ENCODE data around the gene EMX2. TPM values are rescaled to one million over a fixed set of nuclear protein-coding genes. Genes with fewer than 3 reads are reported as not detected.

The EMX2 gene
- total RNA-seq (1 to 10 TPM in 2 of 4 donors, under 1 TPM in 2; 0.69 to 3.3 (median 1.2) TPM), polyA plus RNA-seq (1 to 10 TPM; 1.1 to 3.4 (median 1.2) TPM)
- long read RNA-seq, donor 1 = 0 reads
- long read RNA-seq, donor 2 = 0 reads

DNA sequence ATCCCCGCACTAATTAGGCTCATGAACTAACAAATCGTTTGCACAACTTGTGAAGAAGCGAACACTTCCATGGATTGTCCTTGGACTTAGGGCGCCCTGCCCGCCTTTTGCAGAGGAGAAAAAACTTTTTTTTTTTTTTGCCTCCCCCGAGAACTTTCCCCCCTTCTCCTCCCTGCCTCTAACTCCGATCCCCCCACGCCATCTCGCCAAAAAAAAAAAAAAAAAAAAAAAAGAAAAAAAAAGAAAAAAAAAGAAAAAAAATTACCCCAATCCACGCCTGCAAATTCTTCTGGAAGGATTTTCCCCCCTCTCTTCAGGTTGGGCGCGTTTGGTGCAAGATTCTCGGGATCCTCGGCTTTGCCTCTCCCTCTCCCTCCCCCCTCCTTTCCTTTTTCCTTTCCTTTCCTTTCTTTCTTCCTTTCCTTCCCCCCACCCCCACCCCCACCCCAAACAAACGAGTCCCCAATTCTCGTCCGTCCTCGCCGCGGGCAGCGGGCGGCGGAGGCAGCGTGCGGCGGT, at the start of gene EMX2:
Gene EMX2, plus strand, starts transcription at position 41 of the 519 bp plus-strand sequence. CDS start 522 bp downstream, outside the sequence.
- no peak for TF ChIP-seq CTCF (IDR thresholded peaks at IDR 0.05)
- no peak for ATAC-seq
- DNase-seq = no peak
- Histone ChIP-seq H3K4me3 (peak within 1 kb of the TSS; percentile 68), H3K27me3 (ENCODE audit: insufficient read depth in 3 of 3, low read length in 2 of 3) (peaks cover 0 to 96% (median 31%) of the 10 kb centered on the region in 3 donors), H3K27ac (peak within 1 kb of the TSS; percentile 60), H3K9me3 (no peaks in the 10 kb centered on the region), H3K4me1 (peaks cover 14% of the 10 kb centered on the region), H3K36me3 (ENCODE audit: insufficient read depth in 1 of 2, low read depth in 1 of 2) (no peaks in the 10 kb centered on the region)
- WGBS, 3 donors = 4 to 6% (median 6%) methylated on average over 14 to 26 of the region's 26 CpGs
- intact Hi-C loops (cut with DNase I) = loop anchor here in 1 of 2 donors (5.0 to 10.0 kb wide), 2 partner anchors 192 to 505 kb away; partner anchors contain the start of gene RAB11FIP2

- H3K27ac ChIP-seq = no peak overlapping the region
- no peak for ATAC-seq
- H3K9me3 ChIP-seq = no peaks in the 10 kb centered on the region
- no peaks in the 10 kb centered on the region for H3K36me3 ChIP-seq (ENCODE audit: insufficient read depth in 1 of 2, low read depth in 1 of 2)
- TF ChIP-seq CTCF (IDR thresholded peaks at IDR 0.05) = no peak
- peaks cover 0 to 9% (median 1%) of the 10 kb centered on the region in 3 donors for H3K27me3 ChIP-seq (ENCODE audit: insufficient read depth in 3 of 3, low read length in 2 of 3)
- WGBS, 3 donors = 47 to 59% (median 57%) methylated on average over 5 of the region's 5 CpGs
- no peaks in the 10 kb centered on the region for H3K4me1 ChIP-seq
- no peak for DNase-seq
- intact Hi-C loops (cut with DNase I) = loop anchor here (1.0 to 10.0 kb wide), 5 partner anchors 611 to 969 kb away; no protein-coding TSS in a partner anchor
- H3K4me3 ChIP-seq = no peak overlapping the region
Observed at GRCh38 chr10:117496031-117496430, 46.5 kb upstream of the EMX2 start.

DNA sequence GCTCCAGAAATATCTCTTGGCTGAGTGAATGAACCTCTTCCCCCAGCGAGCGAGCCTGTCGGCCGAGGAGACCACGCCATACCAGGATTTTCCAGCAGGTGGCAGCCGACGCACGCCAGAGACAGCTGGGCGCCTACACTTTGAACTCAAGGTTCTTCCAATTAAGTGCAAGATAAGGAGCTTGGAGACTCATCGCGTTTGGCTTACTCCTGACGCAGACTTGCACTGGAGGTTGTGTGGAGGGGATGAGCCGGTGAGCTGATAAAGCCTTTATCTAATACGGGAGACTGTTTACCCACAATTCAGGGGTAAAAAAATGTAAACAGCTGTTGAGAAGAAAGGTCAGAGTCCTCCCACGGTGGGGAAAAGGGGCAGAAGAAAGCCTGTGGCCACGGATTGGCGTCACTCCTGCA, 45.9 kb upstream of the EMX2 start:
- Histone ChIP-seq H3K27me3 (ENCODE audit: insufficient read depth in 3 of 3, low read length in 2 of 3) (peaks cover 0 to 9% (median 0%) of the 10 kb centered on the region in 3 donors), H3K4me1 (no peaks in the 10 kb centered on the region), H3K36me3 (ENCODE audit: insufficient read depth in 1 of 2, low read depth in 1 of 2) (no peaks in the 10 kb centered on the region), H3K27ac (no peak overlapping the region), H3K4me3 (no peak overlapping the region), H3K9me3 (no peaks in the 10 kb centered on the region)
- ATAC-seq = peak; percentile 88 to 97 (median 91)
- DNase-seq = peak; percentile 70 to 85
- 4 to 6% (median 5%) methylated on average over 17 of the region's 17 CpGs for WGBS, 3 donors
- intact Hi-C loops (cut with DNase I) = loop anchor here (1.0 to 10.0 kb wide), 5 partner anchors 611 to 968 kb away; no protein-coding TSS in a partner anchor
- TF ChIP-seq CTCF (IDR thresholded peaks at IDR 0.05) = peak; percentile 96

- WGBS, 3 donors = 71 to 85% (median 81%) methylated on average over 6 of the region's 6 CpGs
- no peak for TF ChIP-seq CTCF (IDR thresholded peaks at IDR 0.05)
- no peak overlapping the region for H3K4me3 ChIP-seq
- H3K4me1 ChIP-seq = no peaks in the 10 kb centered on the region
- H3K9me3 ChIP-seq = no peaks in the 10 kb centered on the region
- ATAC-seq (no peak), DNase-seq (no peak)
- intact Hi-C loops (cut with DNase I) = loop anchor here (2.0 to 10.0 kb wide), 4 partner anchors 610 to 967 kb away; no protein-coding TSS in a partner anchor
- H3K27ac ChIP-seq = no peak overlapping the region
- H3K27me3 ChIP-seq (ENCODE audit: insufficient read depth in 3 of 3, low read length in 2 of 3) = peaks cover 0 to 14% (median 0%) of the 10 kb centered on the region in 3 donors
- H3K36me3 ChIP-seq (ENCODE audit: insufficient read depth in 1 of 2, low read depth in 1 of 2) = no peaks in the 10 kb centered on the region
Observed at GRCh38 chr10:117497736-117498135, 44.8 kb upstream of the EMX2 start.

Data from psoas muscle (tissue), 8 donors.